Ishikawa (cell line): Measurements from ENCODE around the gene PLEKHA3.

Experiments used
- CEBPB ChIP-seq: IDR thresholded peaks from 2 replicates; pipeline ENCODE4 v1.6.1; 2012
- EGR1 ChIP-seq: IDR thresholded peaks from 2 replicates; pipeline ENCODE4 v1.6.1; 2012
- EP300 ChIP-seq: IDR thresholded peaks from 2 replicates; pipeline ENCODE4 v1.6.1; 2012; ENCODE audit warnings: borderline replicate concordance
- FOXM1 ChIP-seq: IDR thresholded peaks from 2 replicates; pipeline ENCODE4 v1.6.1; 2012; ENCODE audit warnings: low read depth, borderline replicate concordance
- MAX ChIP-seq: IDR thresholded peaks from 2 replicates; pipeline ENCODE4 v1.6.1; 2012
- NFIC ChIP-seq: IDR thresholded peaks from 2 replicates; pipeline ENCODE4 v1.6.1; 2012
- RAD21 ChIP-seq: IDR thresholded peaks from 2 replicates; pipeline ENCODE4 v1.6.1; 2012; ENCODE audit warnings: low read depth
- TAF1 ChIP-seq: IDR thresholded peaks from 2 replicates; pipeline ENCODE4 v1.6.1; 2012; ENCODE audit warnings: low read depth, mild to moderate bottlenecking
- TCF12 ChIP-seq: IDR thresholded peaks from 2 replicates; pipeline ENCODE4 v1.6.1; 2012; ENCODE audit warnings: low read depth
- YY1 ChIP-seq: IDR thresholded peaks from 2 replicates; pipeline ENCODE4 v1.6.1; 2012; ENCODE audit warnings: low read depth
- ZBTB7A ChIP-seq: IDR thresholded peaks from 2 replicates; pipeline ENCODE4 v1.6.1; 2012; ENCODE audit warnings: low read depth
- TF ChIP-seq, protein P1 (sequence below): IDR thresholded peaks from 2 replicates; pipeline ENCODE4 v1.6.1; 2012; ENCODE audit warnings: low read depth, mild to moderate bottlenecking

- TF ChIP-seq CEBPB = no peak
- TF ChIP-seq YY1 = no peak
- TF ChIP-seq MAX = peak; percentile 13; the same call in 1 of the 2 replicates
- TF ChIP-seq EGR1 = peak; percentile 61
- TF ChIP-seq ZBTB7A = peak; percentile 95
- TF ChIP-seq, protein P1, sequence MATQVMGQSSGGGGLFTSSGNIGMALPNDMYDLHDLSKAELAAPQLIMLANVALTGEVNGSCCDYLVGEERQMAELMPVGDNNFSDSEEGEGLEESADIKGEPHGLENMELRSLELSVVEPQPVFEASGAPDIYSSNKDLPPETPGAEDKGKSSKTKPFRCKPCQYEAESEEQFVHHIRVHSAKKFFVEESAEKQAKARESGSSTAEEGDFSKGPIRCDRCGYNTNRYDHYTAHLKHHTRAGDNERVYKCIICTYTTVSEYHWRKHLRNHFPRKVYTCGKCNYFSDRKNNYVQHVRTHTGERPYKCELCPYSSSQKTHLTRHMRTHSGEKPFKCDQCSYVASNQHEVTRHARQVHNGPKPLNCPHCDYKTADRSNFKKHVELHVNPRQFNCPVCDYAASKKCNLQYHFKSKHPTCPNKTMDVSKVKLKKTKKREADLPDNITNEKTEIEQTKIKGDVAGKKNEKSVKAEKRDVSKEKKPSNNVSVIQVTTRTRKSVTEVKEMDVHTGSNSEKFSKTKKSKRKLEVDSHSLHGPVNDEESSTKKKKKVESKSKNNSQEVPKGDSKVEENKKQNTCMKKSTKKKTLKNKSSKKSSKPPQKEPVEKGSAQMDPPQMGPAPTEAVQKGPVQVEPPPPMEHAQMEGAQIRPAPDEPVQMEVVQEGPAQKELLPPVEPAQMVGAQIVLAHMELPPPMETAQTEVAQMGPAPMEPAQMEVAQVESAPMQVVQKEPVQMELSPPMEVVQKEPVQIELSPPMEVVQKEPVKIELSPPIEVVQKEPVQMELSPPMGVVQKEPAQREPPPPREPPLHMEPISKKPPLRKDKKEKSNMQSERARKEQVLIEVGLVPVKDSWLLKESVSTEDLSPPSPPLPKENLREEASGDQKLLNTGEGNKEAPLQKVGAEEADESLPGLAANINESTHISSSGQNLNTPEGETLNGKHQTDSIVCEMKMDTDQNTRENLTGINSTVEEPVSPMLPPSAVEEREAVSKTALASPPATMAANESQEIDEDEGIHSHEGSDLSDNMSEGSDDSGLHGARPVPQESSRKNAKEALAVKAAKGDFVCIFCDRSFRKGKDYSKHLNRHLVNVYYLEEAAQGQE = no peak
- TF ChIP-seq TCF12 = no peak
- TF ChIP-seq EP300 = no peak
- peak; percentile 83 for TF ChIP-seq TAF1
- TF ChIP-seq RAD21 = no peak
- 0 out of 2 replicates have a peak, but pooled peaks have one; percentile 5 for TF ChIP-seq NFIC
- no peak for TF ChIP-seq FOXM1
Measured at GRCh38 chr2:178450774-178451525, 29.3 kb upstream of the PLEKHA3 start, which contains the start of the genes PJVK and PRKRA.
